Measurements from ENCODE around the gene ZFPM1.
"Not testable (repeated sequence)": the region's sequence is repeated elsewhere in the genome, so short reads cannot be mapped to it uniquely, and the experiment has no call there.

ZFPM1 gene

DNA sequence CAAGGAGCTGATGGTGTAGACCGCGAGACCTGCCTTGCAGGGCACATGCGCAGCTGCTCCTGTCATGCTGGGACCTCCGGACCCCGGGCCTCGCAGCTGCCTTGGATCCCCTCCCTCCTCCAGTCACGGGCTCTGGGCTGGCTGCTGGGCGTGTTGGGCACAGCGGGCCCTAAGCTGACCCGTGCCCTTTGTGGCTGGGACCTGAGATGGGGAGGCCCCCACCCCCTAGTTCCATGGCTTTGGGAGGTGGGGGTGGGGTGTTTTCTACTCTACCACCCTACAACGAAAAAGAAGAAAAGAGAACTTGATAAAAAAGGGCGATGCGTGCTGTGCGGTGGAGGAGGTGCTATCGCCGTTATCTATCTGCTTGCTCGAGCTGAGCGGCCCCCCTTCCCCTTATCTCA is 14.5 kb downstream of the ZFPM1 start:
- DNase-seq = no peak

DNA sequence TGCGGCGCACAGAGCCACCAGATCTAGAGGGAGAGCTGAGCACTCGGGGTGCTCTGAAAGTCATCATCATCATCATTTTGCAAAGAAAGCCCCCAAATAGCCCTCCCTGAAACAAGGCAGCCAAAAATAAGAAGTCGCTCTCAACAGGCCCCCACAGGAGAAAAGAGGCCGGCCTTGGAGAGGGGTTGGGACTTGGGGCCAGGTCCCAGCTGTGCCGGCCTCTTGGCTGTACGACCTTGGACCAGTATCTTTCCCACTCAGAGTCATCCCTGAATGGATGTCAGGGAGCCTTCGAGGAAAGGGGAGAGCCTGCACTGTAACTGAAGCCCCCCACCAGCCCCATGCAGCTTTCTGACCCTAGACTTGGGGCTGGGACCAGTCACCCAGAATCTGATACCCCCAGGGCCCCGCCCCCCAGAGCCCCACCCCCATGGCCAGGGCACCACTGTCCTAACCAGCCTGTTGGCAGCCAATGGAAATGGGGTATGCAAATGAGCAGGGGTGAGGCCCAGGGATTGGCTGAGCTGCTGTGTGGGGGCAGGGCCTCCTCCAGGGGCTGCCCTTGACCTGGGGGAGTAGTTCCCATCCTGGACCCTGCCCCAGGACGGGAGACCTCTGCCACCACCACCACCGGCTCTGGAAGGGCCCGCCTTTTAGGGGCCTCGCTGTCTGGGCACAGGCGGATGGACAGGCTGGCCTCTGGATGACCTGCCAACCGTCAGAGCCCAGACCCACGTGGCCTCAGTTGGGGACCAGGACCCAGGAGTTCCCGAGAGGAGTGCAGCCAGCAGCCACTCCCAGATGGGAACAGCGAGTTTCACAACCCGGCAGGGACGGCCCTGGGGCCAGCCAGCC is 15.4 kb downstream of the ZFPM1 start:
- DNase-seq = peak; percentile 26

DNA sequence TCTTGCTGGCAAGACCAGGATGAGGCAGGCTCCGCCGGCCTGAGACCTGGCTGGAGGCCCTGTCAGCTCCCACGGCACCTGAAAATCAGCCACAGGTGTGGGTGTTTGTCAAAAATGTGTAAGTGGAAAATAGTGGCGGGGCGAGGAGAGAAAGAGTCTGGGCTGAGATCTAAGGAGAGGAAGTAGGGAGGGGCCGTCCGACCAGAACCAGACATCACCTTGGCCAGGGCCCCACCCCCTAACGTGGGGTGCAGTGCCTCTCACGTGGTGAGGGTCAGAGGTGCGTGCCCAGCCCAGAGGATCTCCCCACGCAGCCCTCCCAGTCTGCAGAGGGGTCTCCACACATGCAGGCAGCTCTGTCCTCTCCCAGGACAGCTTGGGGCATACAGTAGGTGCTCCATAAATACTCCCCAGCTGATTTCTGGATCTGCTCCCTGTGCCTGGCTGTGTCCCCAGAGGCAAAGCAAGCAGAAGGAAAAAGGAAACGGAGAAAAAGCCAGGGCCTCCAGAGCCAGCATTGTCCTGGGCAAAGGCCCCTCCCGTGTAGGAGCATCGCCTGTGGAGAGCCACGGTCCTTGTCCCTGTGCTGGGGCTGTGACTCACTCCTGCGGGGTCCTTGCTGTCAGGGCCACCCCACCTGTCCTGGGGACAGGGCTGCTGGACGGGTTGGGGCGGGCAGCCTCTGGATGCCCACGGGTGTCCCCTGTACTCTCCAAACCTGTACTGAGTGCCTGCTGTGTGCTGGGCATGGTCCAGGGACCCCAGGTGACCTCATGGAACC is 16.7 kb downstream of the ZFPM1 start:
- peak; percentile 10 for DNase-seq

DNA sequence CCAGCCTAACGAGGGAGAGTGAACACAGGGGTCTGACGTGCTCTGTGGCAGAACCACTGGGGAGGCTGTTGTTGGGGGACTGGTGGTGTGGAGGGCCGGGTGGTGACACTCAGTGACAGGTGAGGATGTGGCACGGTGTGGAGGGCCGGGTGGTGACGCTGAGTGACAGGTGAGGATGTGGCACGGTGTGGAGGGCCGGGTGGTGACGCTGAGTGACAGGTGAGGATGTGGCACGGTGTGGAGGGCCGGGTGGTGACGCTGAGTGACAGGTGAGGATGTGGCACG is 17.3 kb downstream of the ZFPM1 start:
- DNase-seq = not testable (repeated sequence)

DNA sequence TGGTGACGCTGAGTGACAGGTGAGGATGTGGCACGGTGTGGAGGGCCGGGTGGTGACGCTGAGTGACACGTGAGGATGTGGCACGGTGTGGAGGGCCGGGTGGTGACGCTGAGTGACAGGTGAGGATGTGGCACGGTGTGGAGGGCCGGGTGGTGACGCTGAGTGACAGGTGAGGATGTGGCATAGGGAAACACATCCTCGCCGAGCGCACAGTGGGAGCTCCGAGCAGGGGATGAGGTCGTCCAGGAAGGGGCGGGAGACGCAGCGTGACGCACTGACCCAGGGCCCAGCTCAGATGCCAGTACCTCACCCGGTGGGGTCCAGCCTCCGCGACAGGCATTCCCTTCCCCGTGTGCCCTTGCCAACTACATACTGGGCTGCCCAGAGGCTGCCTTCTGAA is 17.6 kb downstream of the ZFPM1 start:
- DNase-seq = not testable (repeated sequence)

GRCh38 chr16:88471115-88471514 is 18.0 kb downstream of the ZFPM1 start:
- no peak for DNase-seq

GRCh38 chr16:88471575-88471974 is 18.5 kb downstream of the ZFPM1 start:
- no peak for DNase-seq

DNA sequence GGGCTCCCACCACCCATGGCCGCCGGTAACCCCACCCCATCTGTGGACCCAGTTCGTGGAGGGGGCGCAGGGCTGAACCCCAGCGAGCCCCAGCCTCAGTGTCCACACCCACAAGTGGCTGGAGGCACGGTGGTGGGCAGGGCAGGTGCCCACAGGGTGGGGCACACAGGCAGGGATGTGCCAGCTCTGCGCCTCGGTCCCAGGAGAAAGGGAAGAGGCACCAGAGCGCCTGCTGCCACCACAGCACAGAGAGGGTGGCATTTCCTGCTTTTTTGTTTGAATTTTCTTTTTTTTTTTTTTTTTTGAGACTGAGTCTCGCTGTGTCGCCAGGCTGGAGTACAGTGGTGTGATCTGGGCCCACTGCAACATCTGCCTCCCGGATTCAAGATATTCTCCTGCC is 19.0 kb downstream of the ZFPM1 start:
- DNase-seq = no peak

DNA sequence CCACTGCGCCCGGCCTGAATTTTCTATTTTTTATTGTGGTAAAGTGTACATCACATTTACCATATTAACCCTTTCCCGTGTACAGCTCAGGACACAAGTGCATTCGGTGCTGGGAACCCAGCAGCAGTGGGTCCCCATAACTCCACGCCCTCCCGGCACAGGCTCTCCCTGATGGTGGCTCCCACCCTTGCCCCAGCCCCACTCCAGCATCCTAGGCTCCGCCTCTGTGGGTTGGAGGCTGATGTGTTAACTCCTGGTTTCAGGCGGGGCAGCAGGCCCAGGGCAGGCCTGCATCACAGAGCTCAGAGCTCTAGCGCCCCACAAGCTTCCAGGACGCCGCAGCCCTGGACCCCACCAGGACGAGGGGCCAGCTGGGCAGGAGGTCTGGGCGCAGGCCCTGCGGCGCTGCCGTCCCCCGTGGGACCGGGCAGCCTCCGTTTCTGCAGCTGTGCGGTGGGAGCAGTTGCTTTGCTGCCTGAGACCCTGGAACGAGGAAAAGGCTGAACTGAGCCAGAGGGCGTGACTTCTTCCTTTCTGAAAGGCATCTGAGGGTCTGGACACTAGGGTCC is 19.6 kb downstream of the ZFPM1 start:
- DNase-seq = no peak

DNA sequence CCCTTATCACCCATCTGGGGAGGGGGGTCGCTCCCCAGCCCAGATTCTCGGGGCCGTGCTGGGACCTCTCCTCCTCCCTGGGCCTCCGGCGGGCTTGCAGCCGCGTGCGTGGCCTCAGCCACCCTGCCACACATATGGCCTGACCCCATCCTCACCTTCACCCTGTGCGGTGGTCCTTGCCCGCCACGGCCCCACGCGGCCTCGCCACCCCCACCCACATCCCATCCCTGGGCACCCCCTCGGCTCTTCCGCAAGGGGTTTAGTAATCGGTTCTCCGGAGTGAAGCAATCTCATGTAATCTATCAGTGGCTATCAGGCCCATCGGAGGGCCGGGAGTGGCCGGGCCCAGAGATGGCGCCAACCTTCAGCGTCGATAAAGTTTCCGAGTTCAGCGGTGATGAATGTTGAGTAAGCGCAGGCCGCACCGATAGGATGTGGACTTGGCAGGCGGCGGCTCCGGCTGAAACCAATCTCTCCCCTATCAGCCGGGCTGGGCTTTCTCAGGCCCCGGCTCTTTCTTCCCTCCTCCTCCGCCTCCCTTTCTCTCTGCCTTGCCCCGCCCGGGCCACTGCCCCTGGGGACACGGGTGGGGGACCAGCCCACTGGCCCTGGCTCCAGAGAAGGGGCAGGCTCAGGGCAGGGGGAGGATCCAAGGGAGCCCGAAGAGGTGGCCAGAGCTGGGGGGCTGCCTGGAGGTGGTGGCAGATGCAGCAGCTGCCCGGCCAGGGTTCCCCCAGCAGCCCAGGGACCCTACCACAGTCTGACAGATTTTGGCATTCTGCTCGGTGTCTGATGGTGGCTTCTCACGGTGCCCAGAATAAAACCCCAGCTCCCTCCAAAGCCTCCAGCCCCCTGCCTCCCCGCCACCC is 20.8 kb downstream of the ZFPM1 start:
- DNase-seq = no peak

DNA sequence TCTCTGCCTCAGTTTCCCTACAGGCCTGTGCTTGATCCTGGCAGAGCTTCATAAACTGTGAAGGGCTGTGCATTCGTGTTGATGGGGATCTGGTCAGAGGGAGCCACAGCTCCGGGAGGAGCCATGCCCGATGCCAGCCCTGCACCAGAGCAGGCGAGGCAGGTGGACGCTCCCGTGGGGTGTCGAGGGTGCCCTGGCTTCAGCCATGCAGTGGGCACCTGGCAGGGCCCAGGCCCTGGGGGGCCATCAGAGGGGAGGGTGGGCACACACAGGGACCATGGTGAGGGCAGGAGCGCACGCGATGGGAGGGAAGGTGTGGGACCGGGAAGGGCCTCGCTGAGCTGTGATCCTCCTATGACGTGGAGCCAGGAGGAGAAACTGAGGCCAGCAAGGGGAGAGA is 22.0 kb downstream of the ZFPM1 start:
- no peak for DNase-seq

GRCh38 chr16:88476203-88476602 is 23.1 kb downstream of the ZFPM1 start:
- DNase-seq = no peak

- no peak for DNase-seq
These were observed 23.8 kb downstream of the ZFPM1 start for GRCh38 chr16:88476817-88477397.

DNA sequence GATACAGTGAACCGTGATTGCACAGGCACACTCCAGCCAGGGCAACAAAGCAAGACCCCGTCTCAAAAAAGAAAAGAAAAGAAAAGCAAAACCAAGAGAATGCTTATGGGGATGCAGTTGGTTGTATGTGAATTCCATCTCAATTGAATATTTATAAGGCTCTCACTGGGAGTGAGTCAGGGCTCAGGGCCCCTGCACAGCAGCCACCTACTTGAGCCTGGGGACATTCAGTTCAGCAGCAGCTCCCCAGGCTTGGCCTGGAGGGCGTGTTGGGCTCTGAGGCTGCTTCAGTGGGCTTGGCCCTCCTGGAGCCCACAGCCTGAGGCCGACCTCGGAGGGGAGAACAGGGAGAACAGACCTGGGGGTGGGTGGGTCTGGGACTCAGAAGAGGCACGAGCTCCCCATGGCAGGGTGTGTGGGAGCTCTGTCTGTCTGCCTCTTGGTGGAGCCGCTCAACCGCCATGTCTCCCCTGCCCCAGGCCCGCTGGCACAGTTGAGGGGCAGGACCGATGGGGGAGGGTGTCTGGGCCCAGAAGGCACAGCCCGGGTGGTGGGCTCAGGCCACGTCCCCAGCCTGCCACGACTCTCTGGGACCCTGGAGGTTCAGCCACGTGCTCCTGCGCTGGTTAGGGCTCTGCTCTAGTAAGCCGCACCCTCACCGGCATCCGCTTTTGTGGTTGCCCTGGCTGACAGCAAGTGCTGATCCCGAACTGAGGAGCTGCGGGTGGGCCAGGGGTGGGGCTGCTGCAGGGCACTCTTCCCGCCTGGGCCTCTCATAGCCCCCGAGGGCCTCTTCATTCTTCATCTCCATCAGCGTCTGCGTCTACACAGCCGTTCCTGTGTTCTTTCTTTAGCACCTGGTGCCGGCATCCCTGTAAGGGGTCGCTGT is 24.8 kb downstream of the ZFPM1 start:
- peak; percentile 31 for DNase-seq

GRCh38 chr16:88478889-88479792 is 26.1 kb downstream of the ZFPM1 start:
- DNase-seq = no peak

DNA sequence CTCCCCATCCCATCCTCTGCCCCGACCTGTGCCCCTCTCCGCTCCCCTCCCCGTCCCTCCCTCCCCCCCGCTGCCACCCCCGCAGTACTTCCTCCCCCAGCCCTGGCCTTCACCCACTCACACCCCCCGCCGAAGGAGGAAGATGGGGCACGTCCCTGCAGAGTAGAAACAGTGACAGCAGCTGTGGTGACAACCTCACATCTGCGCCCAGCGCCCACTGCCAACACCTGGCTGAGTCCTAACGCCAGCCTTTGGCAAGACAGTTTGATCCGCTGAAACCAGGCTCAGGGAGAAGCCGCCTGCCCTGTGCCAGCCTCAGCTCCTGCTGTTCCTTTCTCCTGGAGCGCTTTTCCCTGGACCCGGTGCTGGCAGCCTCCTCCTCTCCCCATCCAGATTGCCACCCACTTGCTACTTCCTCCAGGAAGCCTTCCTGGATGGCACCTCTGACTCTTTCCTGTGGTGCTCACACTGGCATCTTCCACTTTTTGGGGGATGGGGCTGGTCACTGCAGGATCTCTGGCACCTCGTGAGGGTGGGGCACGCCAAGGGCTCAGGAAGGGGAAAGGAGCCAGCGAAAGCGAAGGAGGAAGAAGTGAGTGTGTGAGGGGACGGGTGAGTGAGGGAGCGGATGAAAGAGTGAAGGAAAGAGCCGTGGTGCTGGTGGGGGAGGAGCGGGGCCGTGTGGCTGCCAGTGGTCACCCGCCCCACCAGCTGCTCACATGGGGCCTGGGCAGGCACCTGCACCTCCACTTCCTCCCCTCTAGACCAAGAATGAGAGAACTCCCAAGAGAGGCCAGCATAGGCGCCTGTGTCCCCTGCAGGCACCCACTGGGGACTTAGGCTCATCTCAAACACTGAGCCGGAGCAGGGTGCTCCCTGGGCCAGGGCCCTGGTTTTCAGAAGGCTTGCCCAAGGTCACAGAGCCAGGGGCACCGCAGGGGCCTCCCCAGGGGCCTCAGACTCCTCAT is 27.0 kb downstream of the ZFPM1 start:
- no peak for DNase-seq

DNA sequence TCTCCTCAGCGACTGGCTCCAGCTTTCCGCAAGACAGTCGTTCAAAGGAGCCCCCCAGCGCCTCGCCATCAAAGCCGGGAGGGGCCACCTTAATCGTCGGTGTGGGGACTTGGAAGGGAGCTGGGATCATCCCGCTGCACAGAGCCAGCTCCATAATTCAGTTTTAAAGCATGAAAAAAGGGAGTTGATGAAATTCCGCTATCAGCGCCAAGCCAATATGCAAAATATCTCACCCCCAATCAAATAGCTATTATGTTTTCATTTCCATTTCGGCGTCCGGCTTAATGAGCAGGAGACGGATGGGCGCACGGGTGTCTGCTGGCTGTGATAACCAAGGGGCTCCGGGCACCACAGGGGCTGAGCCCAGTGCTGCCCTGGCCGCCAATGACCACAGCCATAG is 27.7 kb downstream of the ZFPM1 start:
- no peak for DNase-seq

GRCh38 chr16:88481851-88482250 is 28.8 kb downstream of the ZFPM1 start:
- no peak for DNase-seq

Data from activated CD4-positive, alpha-beta T cell treated with anti-CD3 and anti-CD28 coated beads, Interleukin-2, amount 50 U/mL, for 16 hours (primary cell).